SW 1271 (cell line): ENCODE measurements around the gene NUCB2.
"Not testable (repeated sequence)": the region's sequence is repeated elsewhere in the genome, so short reads cannot be mapped to it uniquely, and the experiment has no call there.

Experiments
- DNase-seq, 2 experiments: peaks; one replicate each; lab custom pipeline; 2025; lab: John Stamatoyannopoulos, UW

Gene NUCB2

GRCh38 chr11:17276236-17277023 lies at the start of gene NUCB2:
NUCB2 (plus strand) TSS chr11:17276739; CDS start chr11:17295324, 18,585 bp downstream.
- DNase-seq = peak; percentile 81 to 91

GRCh38 chr11:17228186-17228925 lies 48.2 kb upstream of the NUCB2 start:
- DNase-seq = not testable (repeated sequence)

- DNase-seq = no peak
Measured at GRCh38 chr11:17229481-17230152, 46.9 kb upstream of the NUCB2 start.

GRCh38 chr11:17230867-17231851 lies 45.4 kb upstream of the NUCB2 start:
- no peak for DNase-seq

GRCh38 chr11:17233101-17233500 lies 43.4 kb upstream of the NUCB2 start:
- DNase-seq = no peak

- DNase-seq = no peak
Measured at GRCh38 chr11:17238377-17238776, 38.2 kb upstream of the NUCB2 start.

- not testable (repeated sequence) for DNase-seq
Measured at GRCh38 chr11:17239927-17240326, 36.6 kb upstream of the NUCB2 start.

GRCh38 chr11:17240780-17241179 lies 35.8 kb upstream of the NUCB2 start:
- no peak for DNase-seq

GRCh38 chr11:17242954-17243353 lies 33.6 kb upstream of the NUCB2 start:
- DNase-seq = not testable (repeated sequence)

- no peak for DNase-seq
Measured at GRCh38 chr11:17244046-17244445, 32.5 kb upstream of the NUCB2 start.

- no peak for DNase-seq
Measured at GRCh38 chr11:17250561-17251350, 25.8 kb upstream of the NUCB2 start.

GRCh38 chr11:17252704-17253103 lies 23.8 kb upstream of the NUCB2 start:
- DNase-seq = no peak

GRCh38 chr11:17256512-17256911 lies 20.0 kb upstream of the NUCB2 start:
- peak; percentile 60 to 80 for DNase-seq

- no peak for DNase-seq
Measured at GRCh38 chr11:17257196-17257595, 19.3 kb upstream of the NUCB2 start.

GRCh38 chr11:17258670-17259069 lies 17.9 kb upstream of the NUCB2 start:
- DNase-seq = no peak

GRCh38 chr11:17259519-17259918 lies 17.0 kb upstream of the NUCB2 start:
- no peak for DNase-seq

GRCh38 chr11:17260020-17260419 lies 16.5 kb upstream of the NUCB2 start:
- DNase-seq = no peak

GRCh38 chr11:17263769-17264168 lies 12.8 kb upstream of the NUCB2 start:
- peak in 1 of 2 experiments; percentile 22 for DNase-seq

- DNase-seq = no peak
Measured at GRCh38 chr11:17266781-17267180, 9.8 kb upstream of the NUCB2 start.

GRCh38 chr11:17267576-17267975 lies 9.0 kb upstream of the NUCB2 start:
- peak; percentile 82 to 94 for DNase-seq

- DNase-seq = not testable (repeated sequence)
Measured at GRCh38 chr11:17268500-17268899, 8.0 kb upstream of the NUCB2 start.
